Endothelial cell of umbilical vein (primary cell): Measurements from ENCODE around the gene CDK15. TPM values are rescaled to one million over a fixed set of nuclear protein-coding genes. Genes with fewer than 3 reads are reported as not detected.

Experiments
- BruUV-seq: library from RNA; stranded (reverse); fragments of 400-500 nt; replicated peaks from 2 replicates; lab custom pipeline; 2021; lab: Mats Ljungman, UMichigan
- CTCF ChIA-PET: fragments of 300-600, 350-600 bp; sonication (Branson Sonifier 250); formaldehyde crosslinking; loops from one replicate; lab custom pipeline; 2021; ENCODE audit warnings: antibody characterized with exemption, inconsistent platforms; lab: Charles Lee
- POLR2A ChIA-PET: fragments of 300-600, 350-600 bp; sonication (Branson Sonifier 250); formaldehyde crosslinking; loops from one replicate; lab custom pipeline; 2021; ENCODE audit warnings: antibody characterized with exemption, inconsistent platforms; lab: Charles Lee
- DNase-seq: peaks from one replicate; pipeline ENCODE4 v3.0.0-alpha.2; 2011; ENCODE audit warnings: low read depth, low spot score
- FAIRE-seq: peaks from 2 replicates; lab custom pipeline; 2011; peaks lifted over from hg19 to GRCh38; lab: Jason Lieb, UNC
- H2AFZ ChIP-seq: 2 replicates; pipeline ENCODE4 v1.6.0; 2012; ENCODE audit warnings: low read depth, low read length, control low read depth, inconsistent platforms
- H3K27ac ChIP-seq: 2 replicates; pipeline ENCODE4 v1.5.1; 2011; ENCODE audit warnings: low read depth, mild to moderate bottlenecking, control low read depth, low read length, moderate library complexity; ENCODE audit not compliant: insufficient read depth
- H3K27me3 ChIP-seq, 2 experiments: 2 replicates each; pipeline versions ENCODE4 v1.6.0 to v1.6.1; 2011; ENCODE audit warnings: low read length in 2 of 2, mixed read lengths in 1 of 2; ENCODE audit not compliant: control insufficient read depth in 2 of 2, insufficient read depth in 2 of 2
- H3K36me3 ChIP-seq, 2 experiments: 2 replicates in 1 of 2; 3 replicates in 1 of 2; pipeline ENCODE4 v1.5.1; 2011; ENCODE audit warnings: low read length in 2 of 2, mild to moderate bottlenecking in 1 of 2, moderate library complexity in 1 of 2; ENCODE audit not compliant: control insufficient read depth in 2 of 2, insufficient read depth in 2 of 2; ENCODE audit errors: extremely low read depth in 1 of 2
- H3K4me1 ChIP-seq: 3 replicates; pipeline ENCODE4 v1.5.1; 2011; ENCODE audit warnings: mild to moderate bottlenecking, low read length; ENCODE audit not compliant: control insufficient read depth, insufficient read depth; ENCODE audit errors: extremely low read depth
- H3K4me2 ChIP-seq: 2 replicates; pipeline ENCODE4 v1.6.1; 2011; ENCODE audit warnings: low read length, control low read depth, mixed read lengths; ENCODE audit not compliant: insufficient read depth
- H3K4me3 ChIP-seq, 3 experiments: fragments of 200-600 bp in 1 of 3; sonication (generic), shearing (Covaris generic) in 1 of 3; replicated peaks in 1 of 3; 2 replicates each; pipeline ENCODE4 v1.5.1; 2011 to 2016; ENCODE audit warnings: control low read depth in 3 of 3, low read length in 3 of 3, mild to moderate bottlenecking in 2 of 3, inconsistent platforms in 1 of 3, low read depth in 1 of 3, moderate library complexity in 1 of 3; ENCODE audit not compliant: insufficient read depth in 1 of 3
- H3K79me2 ChIP-seq: 2 replicates; pipeline ENCODE4 v1.6.0; 2012; ENCODE audit warnings: low read length, inconsistent platforms; ENCODE audit not compliant: control insufficient read depth, insufficient read depth
- H3K9ac ChIP-seq: replicated peaks from 2 replicates; pipeline ENCODE3; 2011; ENCODE audit warnings: low read length, control low read depth; ENCODE audit not compliant: insufficient read depth; ENCODE audit errors: extremely low read depth
- H3K9me1 ChIP-seq: replicated peaks from 3 replicates; pipeline ENCODE4 v1.6.0; 2011; ENCODE audit warnings: mild to moderate bottlenecking, low read length; ENCODE audit not compliant: control insufficient read depth, insufficient read depth; ENCODE audit errors: extremely low read depth
- H3K9me3 ChIP-seq: replicated peaks from 2 replicates; pipeline ENCODE4 v1.5.1; 2012; ENCODE audit warnings: low read length, inconsistent platforms; ENCODE audit not compliant: control insufficient read depth, insufficient read depth
- H4K20me1 ChIP-seq: replicated peaks from 2 replicates; pipeline ENCODE3; 2011; ENCODE audit warnings: mild to moderate bottlenecking, low read length; ENCODE audit not compliant: control insufficient read depth, insufficient read depth; ENCODE audit errors: extremely low read depth
- CTCF ChIP-seq, 2 donors: IDR thresholded peaks; 1 replicate in 1 of 2; 2 replicates in 1 of 2; pipeline ENCODE4 v1.5.1; 2011; ENCODE audit warnings: low read length in 2 of 2, mild to moderate bottlenecking in 2 of 2, moderate library complexity in 2 of 2, control low read depth in 1 of 2, inconsistent platforms in 1 of 2, low read depth in 1 of 2; ENCODE audit not compliant: insufficient read depth in 1 of 2; ENCODE audit errors: extremely low read depth in 1 of 2
- EZH2 ChIP-seq: IDR thresholded peaks from 2 replicates; pipeline ENCODE4 v1.6.1; 2012; ENCODE audit warnings: borderline replicate concordance, low read depth, mild to moderate bottlenecking, moderate library complexity, low read length, inconsistent platforms; ENCODE audit not compliant: severe bottlenecking
- FOS ChIP-seq: IDR thresholded peaks from 2 replicates; pipeline ENCODE4 v1.6.1; 2011; ENCODE audit warnings: mild to moderate bottlenecking, low read length, moderate library complexity, borderline replicate concordance; ENCODE audit not compliant: insufficient read depth
- GATA2 ChIP-seq: IDR thresholded peaks from 2 replicates; pipeline ENCODE4 v1.7.0; 2011; ENCODE audit warnings: low read depth, mild to moderate bottlenecking, moderate library complexity, mixed read lengths, low read length; ENCODE audit not compliant: insufficient read length, insufficient read depth
- JUN ChIP-seq: IDR thresholded peaks from 2 replicates; pipeline ENCODE4 v1.6.1; 2011; ENCODE audit warnings: borderline replicate concordance, low read depth; ENCODE audit not compliant: insufficient read length, insufficient read depth
- MAX ChIP-seq: IDR thresholded peaks from 2 replicates; pipeline ENCODE4 v1.6.1; 2011; ENCODE audit not compliant: insufficient read depth, insufficient read length
- MYC ChIP-seq: IDR thresholded peaks from one replicate; pipeline ENCODE4 v1.6.1; 2011; ENCODE audit warnings: mild to moderate bottlenecking, low read depth, low read length
- POLR2A ChIP-seq: IDR thresholded peaks from 2 replicates; pipeline ENCODE4 v1.6.1; 2012; ENCODE audit warnings: low read depth, mild to moderate bottlenecking, control low read depth, low read length
- POLR2AphosphoS5 ChIP-seq: IDR thresholded peaks from 2 replicates; pipeline ENCODE4 v1.6.1; 2012; ENCODE audit warnings: low read depth, mild to moderate bottlenecking, control low read depth, low read length, moderate library complexity; ENCODE audit not compliant: insufficient read depth
- dilution Hi-C: fragments of 300-500 bp; cut with MboI; formaldehyde crosslinking; loops from one replicate; pipeline ENCODE4 v1.15.0; 2019; ENCODE audit warnings: low sequenced_read_pairs; ENCODE audit not compliant: extremely low pct_ligation_motif_present
- intact Hi-C: fragments of 100-400 bp; cut with micrococcal nuclease; formaldehyde crosslinking; loops from one replicate; pipeline ENCODE4 v1.10.0; 2022
- polyA plus RNA-seq, 4 experiments: library from polyadenylated mRNA; depleted of rRNA in 3 of 4; stranded (reverse) in 3 of 4; unstranded in 1 of 4; fragments of >200 nt; gene quantifications; 2 replicates each; pipeline versions ENCODE4 v1.2.1 to v1.2.3, GENCODE V29; 2011 to 2012; ENCODE audit warnings: missing spikeins in 1 of 4
- total RNA-seq: library from RNA; stranded (reverse); gene quantifications from 2 replicates; pipeline ENCODE4 v1.2.3, GENCODE V29; 2021

The CDK15 gene
- total and polyA plus RNA-seq, 2 donors (not counting 3 experiments of a cell fraction or from before 2014, with no cell fraction given): not detected

GRCh38 chr2:201908901-201909300, 102.6 kb downstream of the CDK15 start:
- Histone ChIP-seq H3K4me2 (no peak overlapping the region), H3K4me1 (no peaks in the 10 kb centered on the region), H3K27me3 (peaks cover 4 to 8% of the 10 kb centered on the region in 2 experiments), H3K36me3 (no peaks in the 10 kb centered on the region), H3K79me2 (no peaks in the 10 kb centered on the region), H3K9me3 (no peaks in the 10 kb centered on the region), H3K27ac (no peak overlapping the region), H3K4me3 (no peak overlapping the region), H2AFZ (no peak overlapping the region), H3K9ac (no peak overlapping the region), H3K9me1 (no peaks in the 10 kb centered on the region), H4K20me1 (no peaks in the 10 kb centered on the region)
- POLR2A ChIA-PET: no interaction called here
- intact Hi-C loops: no loop called here
- no peak for TF ChIP-seq POLR2A
- TF ChIP-seq POLR2AphosphoS5: no peak
- no peak for TF ChIP-seq FOS
- TF ChIP-seq GATA2: no peak
- no peak for TF ChIP-seq CTCF (IDR thresholded peaks at IDR 0.05; ENCODE audit: extremely low read depth in 1 of 2, insufficient read depth in 1 of 2, low read depth in 1 of 2, low read length in 2 of 2)
- no peak for TF ChIP-seq JUN
- no peak for TF ChIP-seq MYC
- no peak for TF ChIP-seq EZH2
- no peak for TF ChIP-seq MAX
- CTCF ChIA-PET: interaction anchor here (1.0 to 2.1 kb wide), 6 partner anchors 10 to 48 kb away, joined by 3 to 6 read pairs (median 4); no protein-coding TSS in a partner anchor
- no peak for FAIRE-seq
- no TSS peak for BruUV-seq
- no peak for DNase-seq
- dilution Hi-C loops: no loop called here
